Right lobe of liver (tissue), 6 donors: ENCODE results near the gene KIAA1614. TPM values are rescaled to one million over a fixed set of nuclear protein-coding genes. Genes with fewer than 3 reads are reported as not detected.
A peak's percentile ranks its signal among the peaks of the same experiment; 100 is the strongest.

Experiments
- ATAC-seq, 4 donors: fragments of 200-7000 bp; cut with Tn5 transposase; one replicate each; pipeline ENCODE4 v1.9.1; 2020; ENCODE audit warnings: mild to moderate bottlenecking in 4 of 4, moderate library complexity in 4 of 4
- DNase-seq, 3 donors: peaks; one replicate each; pipeline ENCODE4 v3.0.0-alpha.2; 2020
- H3K27ac ChIP-seq, 3 donors: fragments of 200-600 bp; one replicate each; pipeline ENCODE4 v1.8.0; 2022
- H3K27me3 ChIP-seq, 2 donors: fragments of 200-600 bp; one replicate each; pipeline ENCODE4 v1.8.0; 2022
- H3K36me3 ChIP-seq, 4 donors: fragments of 200-600 bp; sonication (generic) in 1 of 4; one replicate each; pipeline versions ENCODE4 v1.5.1 to v1.8.0; 2017 to 2022; ENCODE audit warnings: control low read depth in 1 of 4
- H3K4me1 ChIP-seq, 4 donors: fragments of 200-600 bp; sonication (generic) in 1 of 4; one replicate each; pipeline versions ENCODE4 v1.5.1 to v1.8.0; 2017 to 2022; ENCODE audit warnings: control low read depth in 1 of 4
- H3K4me3 ChIP-seq, 3 donors: fragments of 200-600 bp; one replicate each; pipeline ENCODE4 v1.8.0; 2022
- H3K9me3 ChIP-seq, 4 donors: fragments of 200-600 bp; sonication (generic) in 1 of 4; one replicate each; pipeline versions ENCODE4 v1.5.1 to v1.8.0; 2017 to 2022; ENCODE audit warnings: control low read depth in 1 of 4
- POLR2A ChIP-seq: fragments of 450-650 bp; IDR thresholded peaks from one replicate; pipeline ENCODE4 v1.6.1; 2017; ENCODE audit warnings: antibody characterized with exemption, mild to moderate bottlenecking
- WGBS: methylation state at CpG from one replicate; pipeline ENCODE4 v1.1.6; 2018; ENCODE audit warnings: low coverage, low lambda C conversion rate; ENCODE audit not compliant: insufficient coverage; ENCODE audit errors: missing lambda C conversion rate; 5-methylcytosine and 5-hydroxymethylcytosine counted together
- intact Hi-C, 2 donors: fragments of 100-400 bp; cut with DNase I; formaldehyde crosslinking; loops; one replicate each; pipeline versions ENCODE4 v1.11.2 to v1.14.1; 2022
- total RNA-seq, 6 experiments: library from RNA; depleted of rRNA in 2 of 6; stranded (reverse); fragments of >200 nt in 2 of 6; fragmentation: NEBNext Ultra II Directional in 3 of 6; extraction: Animal tissue kit (Norgen Biotek cat#: 25700) in 3 of 6; gene quantifications; one replicate each; pipeline versions ENCODE4 v1.1.0 to v1.2.4, GENCODE V29; 2016 to 2023
- TF ChIP-seq, protein P1 (sequence below), 4 donors: fragments of 200-600 bp in 3 of 4; fragments of 450-650 bp in 1 of 4; IDR thresholded peaks; one replicate each; pipeline versions ENCODE4 v1.5.1 to v1.8.0; 2016 to 2022; ENCODE audit warnings: antibody characterized with exemption in 4 of 4, mild to moderate bottlenecking in 2 of 4
- donor health status: DM: no; HTN: yes; CAD: no.
- donor health status: DM: no; HTN: no; CAD: no.
- donor health status: DM: no; HTN: no; CAD: no.
- donor health status: DM: no; HTN: yes; CAD: no.
- donor health status: DM: no; HTN: yes; CAD: no.

Gene KIAA1614
- total RNA-seq, 6 experiments from 2014 or later = 0.13 to 0.25 (median 0.21) TPM

DNA sequence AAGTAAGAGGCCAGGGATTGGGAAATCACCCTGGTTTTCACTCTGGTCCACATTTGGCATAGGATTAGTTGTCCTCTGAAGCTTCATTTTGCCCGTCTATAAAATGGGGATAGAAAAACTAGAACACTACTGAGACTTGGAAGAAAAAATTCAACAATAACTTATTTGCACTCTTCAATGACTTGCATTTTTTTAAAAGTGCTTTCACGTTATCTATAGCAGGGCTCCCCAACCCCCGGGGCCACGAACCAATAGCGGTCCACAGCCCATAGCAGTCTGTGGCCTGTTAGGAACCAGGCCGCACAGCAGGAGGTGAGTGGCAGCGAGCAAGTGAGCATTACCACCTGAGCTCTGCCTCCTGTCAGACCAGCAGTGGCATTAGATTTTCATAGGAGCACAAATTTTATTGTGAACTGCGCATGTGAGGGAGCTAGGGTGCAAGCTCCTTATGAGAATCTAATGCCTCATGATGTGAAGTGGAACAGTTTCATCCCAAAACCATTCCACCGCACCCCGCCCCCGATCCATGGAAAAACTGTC lies 2.8 kb downstream of the KIAA1614 start:
- H3K4me1 ChIP-seq = peaks cover 0 to 2% (median 0%) of the 10 kb centered on the region in 4 donors
- ATAC-seq = no peak

DNA sequence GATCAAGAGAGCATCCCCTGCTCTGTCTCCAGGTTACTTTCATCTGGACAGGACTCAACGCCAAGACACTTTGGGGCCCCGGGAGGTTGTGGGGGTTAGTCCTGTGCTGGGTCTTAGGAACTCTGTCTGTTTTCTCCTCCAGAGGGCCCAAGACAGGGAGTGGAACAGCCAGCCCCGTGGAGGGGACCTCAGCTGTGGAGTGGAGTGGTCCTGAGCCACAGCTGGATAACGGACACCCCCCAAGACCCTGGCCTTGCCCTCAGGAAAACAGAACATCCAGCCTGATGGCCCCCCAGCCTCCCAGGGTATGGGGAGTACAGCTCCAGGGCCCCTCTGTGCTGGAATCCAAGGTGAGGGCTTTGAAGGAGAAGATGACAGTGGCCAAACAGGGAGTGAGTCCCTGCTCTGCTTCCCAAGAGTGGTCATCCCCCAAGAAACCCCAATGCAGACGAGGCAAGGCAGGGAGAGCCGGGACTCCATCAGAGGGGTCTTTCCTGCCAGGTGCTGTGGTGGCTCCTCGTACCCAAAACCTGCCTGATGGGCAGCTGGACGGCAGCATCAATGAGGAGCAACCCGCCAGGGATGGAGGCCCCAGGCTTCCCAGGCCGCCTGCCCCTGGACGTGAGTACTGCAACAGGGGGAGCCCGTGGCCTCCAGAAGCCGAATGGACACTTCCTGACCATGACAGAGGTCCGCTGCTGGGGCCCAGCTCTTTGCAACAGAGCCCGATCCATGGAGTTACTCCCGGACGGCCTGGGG lies 3.5 kb downstream of the KIAA1614 start:
- Histone ChIP-seq H3K36me3 (no peaks in the 10 kb centered on the region), H3K27ac (no peak overlapping the region), H3K9me3 (no peaks in the 10 kb centered on the region), H3K4me3 (no peak overlapping the region), H3K4me1 (peaks cover 0 to 2% (median 0%) of the 10 kb centered on the region in 4 donors), H3K27me3 (no peaks in the 10 kb centered on the region)
- ATAC-seq (no peak), DNase-seq (no peak)
- 40% methylated on average over 1 of the region's 17 CpGs for WGBS
- intact Hi-C loops = no loop called here
- no peak for TF ChIP-seq POLR2A
- TF ChIP-seq, protein P1, sequence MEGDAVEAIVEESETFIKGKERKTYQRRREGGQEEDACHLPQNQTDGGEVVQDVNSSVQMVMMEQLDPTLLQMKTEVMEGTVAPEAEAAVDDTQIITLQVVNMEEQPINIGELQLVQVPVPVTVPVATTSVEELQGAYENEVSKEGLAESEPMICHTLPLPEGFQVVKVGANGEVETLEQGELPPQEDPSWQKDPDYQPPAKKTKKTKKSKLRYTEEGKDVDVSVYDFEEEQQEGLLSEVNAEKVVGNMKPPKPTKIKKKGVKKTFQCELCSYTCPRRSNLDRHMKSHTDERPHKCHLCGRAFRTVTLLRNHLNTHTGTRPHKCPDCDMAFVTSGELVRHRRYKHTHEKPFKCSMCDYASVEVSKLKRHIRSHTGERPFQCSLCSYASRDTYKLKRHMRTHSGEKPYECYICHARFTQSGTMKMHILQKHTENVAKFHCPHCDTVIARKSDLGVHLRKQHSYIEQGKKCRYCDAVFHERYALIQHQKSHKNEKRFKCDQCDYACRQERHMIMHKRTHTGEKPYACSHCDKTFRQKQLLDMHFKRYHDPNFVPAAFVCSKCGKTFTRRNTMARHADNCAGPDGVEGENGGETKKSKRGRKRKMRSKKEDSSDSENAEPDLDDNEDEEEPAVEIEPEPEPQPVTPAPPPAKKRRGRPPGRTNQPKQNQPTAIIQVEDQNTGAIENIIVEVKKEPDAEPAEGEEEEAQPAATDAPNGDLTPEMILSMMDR (IDR thresholded peaks at IDR 0.05) = no peak

More for the DNA sequence above, 2.8 kb downstream of the KIAA1614 start:
- no peak overlapping the region for H3K27ac ChIP-seq
- intact Hi-C loops = no loop called here
- no peak overlapping the region for H3K4me3 ChIP-seq
- no peak for TF ChIP-seq POLR2A
- TF ChIP-seq, protein P1 (IDR thresholded peaks at IDR 0.05) = no peak
- H3K36me3 ChIP-seq = no peaks in the 10 kb centered on the region
- H3K9me3 ChIP-seq = no peaks in the 10 kb centered on the region
- H3K27me3 ChIP-seq = no peaks in the 10 kb centered on the region
- no peak for DNase-seq
- WGBS = 71% methylated on average over 7 of the region's 11 CpGs

- H3K4me3 ChIP-seq = no peak overlapping the region
- WGBS = 52% methylated on average over 4 of the region's 10 CpGs
- TF ChIP-seq, protein P1 (IDR thresholded peaks at IDR 0.05) = no peak
- no peak for TF ChIP-seq POLR2A
- H3K9me3 ChIP-seq = no peaks in the 10 kb centered on the region
- no peak overlapping the region for H3K27ac ChIP-seq
- intact Hi-C loops = no loop called here
- no peak for ATAC-seq
- H3K4me1 ChIP-seq = peaks cover 0 to 2% (median 0%) of the 10 kb centered on the region in 4 donors
- no peaks in the 10 kb centered on the region for H3K27me3 ChIP-seq
- H3K36me3 ChIP-seq = no peaks in the 10 kb centered on the region
- no peak for DNase-seq
Observed at GRCh38 chr1:180916771-180917170, 4.1 kb downstream of the KIAA1614 start.

GRCh38 chr1:180917306-180918065 lies 4.8 kb downstream of the KIAA1614 start:
- 63% methylated on average over 5 of the region's 12 CpGs for WGBS
- intact Hi-C loops = no loop called here
- DNase-seq (no peak), ATAC-seq (peak in 2 of 4 donors; percentile 15 to 16)
- H3K9me3 ChIP-seq = no peaks in the 10 kb centered on the region
- H3K4me3 ChIP-seq = no peak overlapping the region
- no peaks in the 10 kb centered on the region for H3K36me3 ChIP-seq
- TF ChIP-seq, protein P1 (IDR thresholded peaks at IDR 0.05) = peak in 1 of 4 donors; percentile 8
- TF ChIP-seq POLR2A = no peak
- H3K27ac ChIP-seq = no peak overlapping the region
- H3K4me1 ChIP-seq = no peaks in the 10 kb centered on the region
- H3K27me3 ChIP-seq = no peaks in the 10 kb centered on the region
